NB4 (cell line): Measurements from ENCODE around the gene ELAVL3.

ENCODE experiments used
- MYC ChIP-seq: IDR thresholded peaks from 2 replicates; pipeline ENCODE4 v1.6.1; 2011; ENCODE audit warnings: low read depth, low read length
- POLR2A ChIP-seq: IDR thresholded peaks from 2 replicates; pipeline ENCODE4 v1.6.1; 2011; ENCODE audit warnings: mild to moderate bottlenecking; ENCODE audit not compliant: insufficient read length; ENCODE audit errors: extremely low read depth
- TF ChIP-seq, protein P1 (sequence below): IDR thresholded peaks from one replicate; pipeline ENCODE4 v1.5.1; 2012; ENCODE audit warnings: low read depth, low read length
- TF ChIP-seq, protein P2 (sequence below): IDR thresholded peaks from 2 replicates; pipeline ENCODE4 v1.6.1; 2011; ENCODE audit warnings: low read depth, low read length

DNA sequence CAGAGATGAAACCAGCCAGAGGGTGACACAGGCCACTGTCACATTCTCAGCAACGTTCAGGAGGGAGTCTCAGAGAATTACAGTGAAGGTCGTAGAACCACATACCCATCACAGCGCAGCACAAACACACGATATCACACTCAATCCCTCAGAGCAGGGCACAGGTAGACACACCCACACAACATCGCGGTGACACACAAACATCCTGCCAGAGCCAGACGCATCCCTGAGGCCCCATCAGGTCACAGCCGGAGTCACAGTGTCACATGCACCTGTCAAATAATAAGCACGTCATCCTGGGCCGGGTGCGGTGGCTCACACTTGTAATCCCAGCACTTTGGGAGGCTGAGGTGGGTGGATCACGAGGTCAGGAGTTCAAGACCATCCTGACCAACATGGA, 17.5 kb downstream of the ELAVL3 start:
- TF ChIP-seq MYC: no peak
- no peak for TF ChIP-seq POLR2A
- TF ChIP-seq, protein P1, sequence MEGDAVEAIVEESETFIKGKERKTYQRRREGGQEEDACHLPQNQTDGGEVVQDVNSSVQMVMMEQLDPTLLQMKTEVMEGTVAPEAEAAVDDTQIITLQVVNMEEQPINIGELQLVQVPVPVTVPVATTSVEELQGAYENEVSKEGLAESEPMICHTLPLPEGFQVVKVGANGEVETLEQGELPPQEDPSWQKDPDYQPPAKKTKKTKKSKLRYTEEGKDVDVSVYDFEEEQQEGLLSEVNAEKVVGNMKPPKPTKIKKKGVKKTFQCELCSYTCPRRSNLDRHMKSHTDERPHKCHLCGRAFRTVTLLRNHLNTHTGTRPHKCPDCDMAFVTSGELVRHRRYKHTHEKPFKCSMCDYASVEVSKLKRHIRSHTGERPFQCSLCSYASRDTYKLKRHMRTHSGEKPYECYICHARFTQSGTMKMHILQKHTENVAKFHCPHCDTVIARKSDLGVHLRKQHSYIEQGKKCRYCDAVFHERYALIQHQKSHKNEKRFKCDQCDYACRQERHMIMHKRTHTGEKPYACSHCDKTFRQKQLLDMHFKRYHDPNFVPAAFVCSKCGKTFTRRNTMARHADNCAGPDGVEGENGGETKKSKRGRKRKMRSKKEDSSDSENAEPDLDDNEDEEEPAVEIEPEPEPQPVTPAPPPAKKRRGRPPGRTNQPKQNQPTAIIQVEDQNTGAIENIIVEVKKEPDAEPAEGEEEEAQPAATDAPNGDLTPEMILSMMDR: no peak
- TF ChIP-seq, protein P2, sequence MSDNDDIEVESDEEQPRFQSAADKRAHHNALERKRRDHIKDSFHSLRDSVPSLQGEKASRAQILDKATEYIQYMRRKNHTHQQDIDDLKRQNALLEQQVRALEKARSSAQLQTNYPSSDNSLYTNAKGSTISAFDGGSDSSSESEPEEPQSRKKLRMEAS: no peak
